Measurements from ENCODE around the gene IL20RA.

GRCh38 chr6:137008204-137008603 lies 36.6 kb downstream of the IL20RA start:
- TF ChIP-seq CTCF (IDR thresholded peaks at IDR 0.05) (no peak), POLR2A (IDR thresholded peaks at IDR 0.05) (no peak), POLR2AphosphoS5 (IDR thresholded peaks at IDR 0.05; ENCODE audit: insufficient read depth in 1 of 2, low read depth in 1 of 2) (no peak)

Data from vagina (tissue), 2 donors.